Stimulated activated CD4-positive, alpha-beta T cell treated with anti-CD3 and anti-CD28 coated beads, Interleukin-1b, Interleukin-23, amount 100 ng/mL, for 4 hours (primary cell): Measurements from ENCODE around the gene PCID2.

ENCODE experiments used
- DNase-seq, 2 donors: peaks; one replicate each; pipeline ENCODE4 v3.0.0-alpha.2; 2020; ENCODE audit warnings: low read depth in 2 of 2

PCID2 gene

GRCh38 chr13:113219256-113219940, 10.9 kb upstream of the PCID2 start:
- no peak for DNase-seq

GRCh38 chr13:113218586-113218985, 10.1 kb upstream of the PCID2 start:
- no peak for DNase-seq

GRCh38 chr13:113216254-113217048, 8.0 kb upstream of the PCID2 start:
- no peak for DNase-seq

GRCh38 chr13:113211774-113212173, 3.3 kb upstream of the PCID2 start:
- no peak for DNase-seq

GRCh38 chr13:113210833-113211232, 2.4 kb upstream of the PCID2 start:
- DNase-seq, result no peak

- DNase-seq, result peak; percentile 51 to 54
Measured at GRCh38 chr13:113209759-113210421, 1.4 kb upstream of the PCID2 start.

GRCh38 chr13:113209336-113209758, 878 bp upstream of the PCID2 start, which contains the start of gene CUL4A:
Gene CUL4A (plus strand): TSS chr13:113209613. CDS start chr13:113209628, 15 bp downstream.
- peak; percentile 56 to 78 for DNase-seq

- no peak for DNase-seq
Measured at GRCh38 chr13:113207890-113208420, 514 bp downstream of the PCID2 start.

- no peak for DNase-seq
Measured at GRCh38 chr13:113207460-113207859, 1.0 kb downstream of the PCID2 start.

- no peak for DNase-seq
Measured at GRCh38 chr13:113205428-113205931, 3.0 kb downstream of the PCID2 start.

- no peak for DNase-seq
Measured at GRCh38 chr13:113204378-113204734, 4.1 kb downstream of the PCID2 start.

- DNase-seq, result no peak
Measured at GRCh38 chr13:113203507-113204377, 4.7 kb downstream of the PCID2 start.

GRCh38 chr13:113202912-113203311, 5.6 kb downstream of the PCID2 start:
- DNase-seq, result no peak

GRCh38 chr13:113201815-113202214, 6.7 kb downstream of the PCID2 start:
- no peak for DNase-seq

- DNase-seq, result no peak
Measured at GRCh38 chr13:113196970-113197737, 11.3 kb downstream of the PCID2 start.

- DNase-seq, result no peak
Measured at GRCh38 chr13:113195360-113195759, 13.1 kb downstream of the PCID2 start.

- DNase-seq, result no peak
Measured at GRCh38 chr13:113192902-113193301, 15.6 kb downstream of the PCID2 start.

GRCh38 chr13:113192279-113192678, 16.2 kb downstream of the PCID2 start:
- no peak for DNase-seq

- no peak for DNase-seq
Measured at GRCh38 chr13:113190181-113190580, 18.3 kb downstream of the PCID2 start.

GRCh38 chr13:113187883-113188665, 20.4 kb downstream of the PCID2 start:
- no peak for DNase-seq
